Kidney tubule cell (primary cell): ENCODE measurements around the gene MAP4.
"Not testable (repeated sequence)": the region's sequence is repeated elsewhere in the genome, so short reads cannot be mapped to it uniquely, and the experiment has no call there.

Source experiments
- DNase-seq: peaks from one replicate; pipeline ENCODE4 v3.0.0-alpha.2; 2018; ENCODE audit warnings: low spot score

MAP4 gene

GRCh38 chr3:48016301-48016973 lies at the start of gene MAP4:
TSS of gene MAP4 (minus strand) at chr3:48016416. CDS start at chr3:47998860, 17,556 bp downstream.
- peak; percentile 78 for DNase-seq

- DNase-seq: no peak
Observed at GRCh38 chr3:48065035-48065434, 48.8 kb upstream of the MAP4 start.

- DNase-seq: peak; percentile 83
Observed at GRCh38 chr3:48064292-48064829, 48.1 kb upstream of the MAP4 start.

GRCh38 chr3:48061586-48061985 lies 45.4 kb upstream of the MAP4 start:
- not testable (repeated sequence) for DNase-seq

- no peak for DNase-seq
Observed at GRCh38 chr3:48058091-48058490, 41.9 kb upstream of the MAP4 start.

GRCh38 chr3:48057521-48057920 lies 41.3 kb upstream of the MAP4 start:
- no peak for DNase-seq

- DNase-seq: no peak
Observed at GRCh38 chr3:48047841-48048464, 31.7 kb upstream of the MAP4 start.

- DNase-seq: peak; percentile 11
Observed at GRCh38 chr3:48042071-48042760, 26.0 kb upstream of the MAP4 start.

GRCh38 chr3:48039487-48040190 lies 23.4 kb upstream of the MAP4 start:
- peak; percentile 93 for DNase-seq

GRCh38 chr3:48038971-48039481 lies 22.8 kb upstream of the MAP4 start:
- no peak for DNase-seq

GRCh38 chr3:48034000-48034516 lies 17.8 kb upstream of the MAP4 start:
- DNase-seq: peak; percentile 90

GRCh38 chr3:48030188-48030587 lies 14.0 kb upstream of the MAP4 start:
- no peak for DNase-seq

GRCh38 chr3:48026951-48027908 lies 11.0 kb upstream of the MAP4 start:
- no peak for DNase-seq

GRCh38 chr3:48026098-48026497 lies 9.9 kb upstream of the MAP4 start:
- no peak for DNase-seq

- DNase-seq: no peak
Observed at GRCh38 chr3:48024401-48024800, 8.2 kb upstream of the MAP4 start.

- no peak for DNase-seq
Observed at GRCh38 chr3:48023377-48023776, 7.2 kb upstream of the MAP4 start.

- no peak for DNase-seq
Observed at GRCh38 chr3:48022178-48022577, 6.0 kb upstream of the MAP4 start.

GRCh38 chr3:48018841-48019240 lies 2.6 kb upstream of the MAP4 start:
- DNase-seq: peak; percentile 81

GRCh38 chr3:48015431-48016180 lies 610 bp downstream of the MAP4 start:
- DNase-seq: peak; percentile 38

- no peak for DNase-seq
Observed at GRCh38 chr3:48014358-48014757, 1.9 kb downstream of the MAP4 start.
